HL-60/S4 (cell line): Measurements from ENCODE around the gene ERBB2.

Experiments
- in situ Hi-C: fragments of 300-500 bp; cut with MboI; formaldehyde crosslinking; loops from 2 replicates; pipeline ENCODE4 v1.14.3; 2022; ENCODE audit warnings: low sequenced_read_pairs

The ERBB2 gene

GRCh38 chr17:39742126-39742855 lies 42.4 kb downstream of the ERBB2 start:
- in situ Hi-C loops = loop anchor here (10.0 kb wide), 1 partner anchor 57 kb away; the partner anchor contains the start of gene PGAP3

GRCh38 chr17:39742856-39743436 lies 43.1 kb downstream of the ERBB2 start:
- in situ Hi-C loops = loop anchor here (10.0 kb wide), 1 partner anchor 58 kb away; the partner anchor contains the start of gene PGAP3

GRCh38 chr17:39744075-39744835 lies 44.4 kb downstream of the ERBB2 start:
- in situ Hi-C loops = loop anchor here (10.0 kb wide), 1 partner anchor 59 kb away; the partner anchor contains the start of gene PGAP3

- in situ Hi-C loops = loop anchor here (10.0 kb wide), 1 partner anchor 60 kb away; the partner anchor contains the start of gene PGAP3
These were observed 45.0 kb downstream of the ERBB2 start for GRCh38 chr17:39744836-39745215.

- in situ Hi-C loops = loop anchor here (10.0 kb wide), 1 partner anchor 61 kb away; the partner anchor contains the start of gene PGAP3
These were observed 45.7 kb downstream of the ERBB2 start for GRCh38 chr17:39745335-39746144.

GRCh38 chr17:39746145-39746461 lies 46.2 kb downstream of the ERBB2 start:
- in situ Hi-C loops = loop anchor here (10.0 kb wide), 1 partner anchor 61 kb away; the partner anchor contains the start of gene PGAP3

GRCh38 chr17:39747745-39748144 lies 47.9 kb downstream of the ERBB2 start:
- in situ Hi-C loops = loop anchor here (10.0 kb wide), 1 partner anchor 63 kb away; the partner anchor contains the start of gene PGAP3

GRCh38 chr17:39748444-39749034 lies 48.7 kb downstream of the ERBB2 start:
- in situ Hi-C loops = loop anchor here (10.0 kb wide), 1 partner anchor 64 kb away; the partner anchor contains the start of gene PGAP3

- in situ Hi-C loops = loop anchor here (10.0 kb wide), 1 partner anchor 116 kb away; the partner anchor contains the start of gene STARD3
These were observed 50.5 kb downstream of the ERBB2 start for GRCh38 chr17:39750131-39751015.

GRCh38 chr17:39751016-39751543 lies 51.2 kb downstream of the ERBB2 start:
- in situ Hi-C loops = loop anchor here (10.0 kb wide), 1 partner anchor 116 kb away; the partner anchor contains the start of gene STARD3

GRCh38 chr17:39751637-39752036 lies 51.8 kb downstream of the ERBB2 start:
- in situ Hi-C loops = loop anchor here (10.0 kb wide), 1 partner anchor 117 kb away; the partner anchor contains the start of gene STARD3

- in situ Hi-C loops = loop anchor here (10.0 kb wide), 1 partner anchor 118 kb away; the partner anchor contains the start of gene STARD3
These were observed 52.5 kb downstream of the ERBB2 start for GRCh38 chr17:39752241-39752881.

- in situ Hi-C loops = loop anchor here (10.0 kb wide), 1 partner anchor 119 kb away; the partner anchor contains the start of gene STARD3
These were observed 53.8 kb downstream of the ERBB2 start for GRCh38 chr17:39753514-39754160.

- in situ Hi-C loops = loop anchor here (10.0 kb wide), 1 partner anchor 120 kb away; the partner anchor contains the start of gene STARD3
These were observed 54.5 kb downstream of the ERBB2 start for GRCh38 chr17:39754161-39754957.

- in situ Hi-C loops = loop anchor here (10.0 kb wide), 1 partner anchor 120 kb away; the partner anchor contains the start of gene STARD3
These were observed 55.2 kb downstream of the ERBB2 start for GRCh38 chr17:39754958-39755553.
